Measurements from ENCODE around the gene SPTLC2. TPM values are rescaled to one million over a fixed set of nuclear protein-coding genes. Genes with fewer than 3 reads are reported as not detected.

Gene SPTLC2
- total RNA-seq, 2 experiments from 2014 or later = 23.6 to 23.9 TPM

- no peaks in the 10 kb centered on the region for H3K9me3 Mint-ChIP-seq
- ChIA-PET CTCF (interaction anchor here (0.6 to 2.5 kb wide), 25 partner anchors 8 to 341 kb away, joined by 3 to 22 read pairs (median 5); partner anchors contain the start of genes ADCK1, GSTZ1, POMT2 and SAMD15), POLR2A (interaction anchor here (0.7 to 1.0 kb wide), 2 partner anchors 138 to 362 kb away, joined by 3 read pairs; partner anchors contain the start of genes CIPC, GSTZ1 and POMT2)
- peak overlapping the region; percentile 98 for H3K27ac Mint-ChIP-seq
- no peaks in the 10 kb centered on the region for H3K27me3 Mint-ChIP-seq
- peak; percentile 80 for DNase-seq
- H3K4me1 Mint-ChIP-seq (ENCODE audit: low read depth) = peaks cover 35% of the 10 kb centered on the region
- intact Hi-C loops (cut with micrococcal nuclease) = loop anchor here (2.0 to 10.0 kb wide), 5 partner anchors 184 to 694 kb away; partner anchors contain the start of genes ANGEL1 and VASH1
- peaks cover 35% of the 10 kb centered on the region for H3K36me3 Mint-ChIP-seq
- peak overlapping the region; percentile 100 for H3K4me3 Mint-ChIP-seq
Observed at GRCh38 chr14:77459072-77459723, 157.2 kb downstream of the SPTLC2 start.

DNA sequence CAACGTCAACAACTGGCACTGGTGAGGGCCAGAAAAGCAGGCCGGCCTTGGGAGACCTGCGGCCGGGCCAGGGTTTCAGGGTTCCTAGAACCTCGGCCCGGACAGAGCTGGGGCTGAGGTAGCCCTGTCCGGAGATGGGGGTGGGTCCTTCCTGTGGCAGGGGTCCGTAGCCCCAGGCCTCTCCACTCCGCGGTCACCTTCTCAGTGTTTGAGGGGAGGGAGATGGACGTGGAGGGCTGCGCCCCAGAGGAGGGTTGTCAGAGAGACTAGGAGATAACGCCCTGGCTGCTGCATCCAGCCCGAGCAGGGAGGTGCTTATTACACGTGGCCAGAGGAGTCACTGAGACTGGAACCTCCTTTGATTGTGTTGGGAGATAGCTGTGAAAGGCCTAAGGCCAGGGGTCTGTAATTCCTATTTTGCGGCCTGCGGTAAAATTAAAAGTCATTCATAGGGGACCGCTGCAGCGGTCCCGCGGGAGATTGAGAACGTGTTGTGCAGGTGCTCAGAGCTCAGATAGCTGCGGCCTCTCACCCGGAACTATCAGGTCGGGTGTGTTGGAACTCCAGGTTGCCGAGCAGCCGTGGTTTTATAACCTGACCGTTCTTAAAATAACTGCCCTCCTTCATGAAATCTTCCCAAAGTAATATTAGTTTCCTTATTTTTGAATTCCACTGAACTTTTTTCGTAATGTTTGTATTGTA, 158.0 kb downstream of the SPTLC2 start:
- intact Hi-C loops (cut with micrococcal nuclease) = loop anchor here (1.0 to 10.0 kb wide), 6 partner anchors 93 to 694 kb away; partner anchors contain the start of genes ANGEL1 and VASH1
- H3K4me1 Mint-ChIP-seq (ENCODE audit: low read depth) = peaks cover 35% of the 10 kb centered on the region

GRCh38 chr14:77457522-77458248, 158.8 kb downstream of the SPTLC2 start, which contains the start of the genes AHSA1 and VIPAS39:
TSS of gene AHSA1 (plus strand) at chr14:77458093. CDS start at chr14:77458190, 97 bp downstream.
TSS of gene VIPAS39 (minus strand) at chr14:77457601. CDS start at chr14:77454102, 3,499 bp downstream.
- no peaks in the 10 kb centered on the region for H3K27me3 Mint-ChIP-seq
- DNase-seq = peak; percentile 97
- ChIA-PET POLR2A (interaction anchor here (1.0 to 1.9 kb wide), 3 partner anchors 81 to 154 kb away, joined by 3 to 10 read pairs (median 5); partner anchors contain the start of genes SAMD15 and TMED8), CTCF (interaction anchor here (0.6 to 2.5 kb wide), 7 partner anchors 81 to 305 kb away, joined by 3 to 10 read pairs (median 6); partner anchors contain the start of genes SAMD15 and TMED8)
- H3K4me3 Mint-ChIP-seq = peak within 1 kb of the TSS; percentile 100
- peaks cover 35% of the 10 kb centered on the region for H3K4me1 Mint-ChIP-seq (ENCODE audit: low read depth)
- no peaks in the 10 kb centered on the region for H3K9me3 Mint-ChIP-seq
- H3K27ac Mint-ChIP-seq = peak within 1 kb of the TSS; percentile 98
- H3K36me3 Mint-ChIP-seq = peaks cover 37% of the 10 kb centered on the region
- intact Hi-C loops (cut with micrococcal nuclease) = loop anchor here (1.0 to 10.0 kb wide), 16 partner anchors 80 to 693 kb away; partner anchors contain the start of genes ADCK1, ALKBH1, ANGEL1 and CIPC

More for the DNA sequence above, 158.0 kb downstream of the SPTLC2 start:
- H3K27ac Mint-ChIP-seq = peak overlapping the region; percentile 98
- H3K36me3 Mint-ChIP-seq = peaks cover 32% of the 10 kb centered on the region
- POLR2A ChIA-PET = interaction anchor here (0.7 to 1.9 kb wide), 4 partner anchors 82 to 361 kb away, joined by 3 to 10 read pairs (median 4); partner anchors contain the start of genes CIPC, GSTZ1, POMT2 and SAMD15
- CTCF ChIA-PET = interaction anchor here (0.7 to 2.5 kb wide), 18 partner anchors 9 to 342 kb away, joined by 3 to 22 read pairs (median 5); partner anchors contain the start of genes ADCK1, GSTZ1, POMT2 and SAMD15
- peak overlapping the region; percentile 100 for H3K4me3 Mint-ChIP-seq
- no peaks in the 10 kb centered on the region for H3K27me3 Mint-ChIP-seq
- no peaks in the 10 kb centered on the region for H3K9me3 Mint-ChIP-seq
- DNase-seq = peak; percentile 55

DNA sequence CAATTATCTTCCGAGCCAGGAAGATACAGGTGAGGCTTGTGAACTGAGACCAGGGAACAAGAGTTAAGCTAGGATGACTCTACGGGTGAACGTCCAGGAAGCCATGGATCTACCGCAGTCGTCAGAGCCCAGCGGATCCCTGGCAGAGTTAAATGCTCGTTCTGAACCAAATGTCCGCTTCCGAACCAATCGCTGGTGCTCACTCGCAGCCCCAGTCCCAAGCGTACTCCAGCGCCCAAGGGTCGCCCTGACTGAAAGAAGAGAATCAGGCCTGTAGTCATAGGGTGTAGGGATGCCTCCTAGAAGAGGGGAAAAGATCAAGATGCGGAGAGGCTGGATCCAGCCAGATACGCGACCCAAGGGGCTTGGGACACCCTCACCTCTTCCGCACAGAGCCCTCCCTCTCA, 159.3 kb downstream of the SPTLC2 start:
- Mint-ChIP-seq H3K27ac (peak overlapping the region; percentile 98), H3K27me3 (no peaks in the 10 kb centered on the region), H3K4me3 (peak overlapping the region; percentile 100), H3K4me1 (ENCODE audit: low read depth) (peaks cover 35% of the 10 kb centered on the region), H3K9me3 (no peaks in the 10 kb centered on the region), H3K36me3 (peaks cover 35% of the 10 kb centered on the region)
- ChIA-PET CTCF (interaction anchor here (0.6 to 1.6 kb wide), 3 partner anchors 80 to 160 kb away, joined by 3 to 7 read pairs (median 3); partner anchors contain the start of genes SAMD15 and TMED8), POLR2A (interaction anchor here (1.0 to 1.9 kb wide), 3 partner anchors 80 to 154 kb away, joined by 3 to 10 read pairs (median 5); partner anchors contain the start of genes SAMD15 and TMED8)
- intact Hi-C loops (cut with micrococcal nuclease) = loop anchor here (1.0 to 10.0 kb wide), 14 partner anchors 80 to 692 kb away; partner anchors contain the start of genes ADCK1, ALKBH1, ANGEL1 and CIPC
- DNase-seq = no peak

Other genes with a start within 250 kb of the SPTLC2 start
- 10 to 100 TPM; 26.9 to 27.8 TPM for gene TMED8, start 239.5 kb downstream of the SPTLC2 start, total RNA-seq
- under 1 TPM in 1 of 2 experiments, not detected in 1; 0.38 TPM for gene SAMD15, start 239.3 kb downstream of the SPTLC2 start, total RNA-seq
- gene NOXRED1, start 193.1 kb downstream of the SPTLC2 start, total RNA-seq = under 1 TPM; 0.59 to 0.65 TPM
- gene VIPAS39, start 159.0 kb downstream of the SPTLC2 start, total RNA-seq = 10 to 100 TPM; 14.9 to 16.8 TPM
- 100 to 1,000 TPM; 253 to 269 TPM for gene AHSA1, start 158.5 kb downstream of the SPTLC2 start, total RNA-seq
- not detected for gene ISM2, start 117.8 kb downstream of the SPTLC2 start, total RNA-seq
- 10 to 100 TPM; 13.2 to 16.1 TPM for gene ALKBH1, start 91.4 kb upstream of the SPTLC2 start, total RNA-seq
- 100 to 1,000 TPM; 138 to 146 TPM for gene SLIRP, start 91.5 kb upstream of the SPTLC2 start, total RNA-seq
- gene SNW1, start 144.5 kb upstream of the SPTLC2 start, total RNA-seq = 100 to 1,000 TPM; 115 to 120 TPM
- 1 to 10 TPM; 3.2 to 3.7 TPM for gene ADCK1, start 183.5 kb upstream of the SPTLC2 start, total RNA-seq